Measurements from ENCODE around the gene ZNF469.
"Not testable (repeated sequence)": the region's sequence is repeated elsewhere in the genome, so short reads cannot be mapped to it uniquely, and the experiment has no call there.

ZNF469 gene

DNA sequence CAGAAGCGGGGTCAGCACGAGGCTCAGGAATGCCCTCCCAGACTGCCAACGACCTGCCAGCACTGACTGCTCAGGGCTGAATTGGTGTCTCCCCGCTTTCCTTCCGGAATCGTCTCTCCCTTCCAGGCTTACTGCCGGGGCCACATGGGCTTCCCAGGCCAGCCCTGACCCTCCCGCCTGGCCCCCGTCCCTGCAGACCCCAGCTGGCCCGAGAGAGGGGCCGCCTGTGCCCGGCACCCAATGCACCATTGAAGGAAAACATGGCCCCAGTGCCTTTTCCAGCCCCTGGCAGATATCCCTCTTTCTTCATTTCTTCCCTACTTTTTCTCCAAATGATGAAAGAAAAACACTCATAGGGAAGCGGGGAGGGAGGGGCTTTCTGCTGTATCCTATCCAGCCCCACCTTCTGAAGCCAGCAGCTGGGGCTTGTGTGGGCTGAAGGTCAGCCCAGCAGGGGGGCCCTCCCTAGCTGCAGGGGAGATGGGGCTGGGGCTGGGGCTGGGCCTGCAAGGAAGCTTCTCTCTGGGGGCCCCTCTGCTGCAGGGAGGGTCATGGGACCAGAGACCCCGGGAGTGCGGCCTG is 25.9 kb downstream of the ZNF469 start:
- no peak for DNase-seq (ENCODE audit: low read depth in 2 of 2)

DNA sequence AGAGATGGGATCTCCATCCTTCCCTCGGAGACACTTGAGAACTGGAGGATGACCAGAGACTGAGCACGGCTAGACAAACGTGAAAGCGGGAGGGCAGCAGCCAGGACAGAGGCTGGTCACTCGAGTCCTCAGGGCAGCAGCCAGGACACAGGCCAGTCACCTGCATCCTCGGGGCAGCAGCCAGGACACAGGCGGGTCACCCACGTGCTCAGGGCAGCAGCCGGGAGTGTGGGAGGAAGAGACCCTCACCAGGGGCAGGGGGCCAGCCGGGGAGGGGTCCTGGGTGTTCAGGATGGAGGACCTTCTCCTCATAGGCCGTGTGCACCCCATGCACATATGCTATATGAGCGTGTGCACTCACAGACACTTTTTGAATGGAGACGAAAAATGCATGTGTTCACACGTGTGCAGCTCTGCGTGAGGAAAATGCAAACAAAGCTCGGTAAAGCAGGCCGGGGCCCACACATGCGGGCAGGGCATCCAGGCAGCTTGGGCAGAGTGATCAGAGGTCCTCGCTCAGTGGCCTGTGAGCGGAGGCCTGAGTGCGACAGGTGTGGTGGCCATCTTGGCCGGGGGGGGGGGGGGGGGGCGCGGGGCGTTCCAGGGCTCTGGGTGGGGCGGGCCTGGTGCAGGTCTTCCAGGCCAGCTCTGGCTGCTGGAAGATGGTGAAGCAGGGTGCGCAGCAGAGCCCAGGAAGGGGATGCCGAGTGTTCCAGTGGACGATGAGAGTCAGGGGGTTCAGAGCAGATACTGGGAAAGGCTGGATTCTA is 26.7 kb downstream of the ZNF469 start:
- DNase-seq (ENCODE audit: low read depth in 2 of 2) = no peak

DNA sequence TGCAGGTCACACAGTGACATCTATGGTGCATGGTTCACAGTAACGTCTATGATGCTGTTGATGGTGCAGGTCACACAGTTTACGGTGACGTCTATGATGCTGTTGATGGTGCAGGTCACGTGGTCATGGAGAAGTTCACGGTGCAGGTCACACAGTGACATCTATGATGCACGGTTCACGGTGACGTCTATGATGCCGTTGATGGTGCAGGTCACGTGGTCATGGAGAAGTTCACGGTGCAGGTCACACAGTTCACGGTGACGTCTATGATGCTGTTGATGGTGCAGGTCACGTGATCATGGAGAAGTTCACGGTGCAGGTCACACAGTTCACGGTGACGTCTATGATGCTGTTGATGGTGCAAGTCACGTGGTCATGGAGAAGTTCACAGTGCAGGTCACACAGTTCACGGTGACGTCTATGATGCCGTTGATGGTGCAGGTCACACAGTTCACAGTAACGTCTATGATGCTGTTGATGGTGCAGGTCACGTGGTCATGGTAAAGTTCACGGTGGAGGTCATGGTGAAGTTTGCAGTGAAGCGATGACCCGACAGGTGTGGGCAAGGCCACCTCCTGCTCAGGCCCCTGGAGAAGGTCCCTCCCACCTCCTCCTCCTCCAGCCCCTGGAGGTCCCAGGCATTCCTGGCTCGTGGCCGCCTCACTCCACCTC is 27.7 kb downstream of the ZNF469 start:
- not testable (repeated sequence) for DNase-seq (ENCODE audit: low read depth in 2 of 2)

DNA sequence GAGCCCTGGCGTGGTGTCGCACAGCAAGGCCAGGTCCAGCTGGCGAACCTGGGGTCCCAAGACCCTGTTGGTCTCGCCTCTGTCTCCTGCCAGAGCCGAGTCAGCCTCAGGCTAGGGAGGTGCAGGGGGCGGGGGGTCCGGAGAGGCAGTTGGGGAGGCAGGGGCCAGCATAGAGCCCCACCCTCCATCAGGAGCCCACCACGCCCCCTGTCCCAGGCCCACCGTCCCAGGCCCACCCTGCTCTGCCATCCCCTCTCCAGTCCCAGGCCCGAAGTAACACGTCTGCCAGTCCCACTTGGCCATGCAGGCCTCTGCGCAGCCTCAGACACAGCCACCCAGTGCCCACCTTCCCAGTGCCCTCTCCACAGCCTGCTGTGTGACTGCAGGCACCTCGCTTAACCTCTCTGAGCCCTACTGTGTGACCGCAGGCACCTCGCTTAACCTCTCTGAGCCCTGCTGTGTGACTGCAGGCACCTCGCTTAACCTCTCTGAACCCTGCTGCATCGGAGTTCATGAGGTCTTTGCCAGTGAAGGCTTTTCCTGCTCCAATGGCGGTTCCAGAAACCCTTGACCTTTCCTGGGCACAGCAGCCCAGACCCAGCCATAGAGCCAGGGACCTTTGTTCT is 29.3 kb downstream of the ZNF469 start:
- no peak for DNase-seq (ENCODE audit: low read depth in 2 of 2)

DNA sequence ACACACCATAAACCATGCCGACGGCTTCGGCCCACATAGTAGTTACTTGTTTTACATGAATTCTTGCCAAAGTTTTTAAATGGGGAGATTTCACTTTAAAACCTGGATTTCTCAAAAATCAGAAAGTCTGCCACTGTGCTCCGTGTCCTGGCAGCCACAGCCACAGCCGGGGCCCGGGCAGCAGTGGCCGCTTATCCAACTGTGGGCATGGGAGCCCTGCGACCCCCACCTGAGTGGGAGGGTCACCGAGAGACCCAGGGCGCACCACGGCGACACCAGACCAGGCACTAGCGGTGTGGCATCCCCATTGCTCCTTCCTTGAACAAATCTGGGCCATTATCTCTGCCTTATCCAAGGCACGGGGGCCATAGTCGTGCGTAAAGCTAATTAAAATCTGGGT is 30.0 kb downstream of the ZNF469 start:
- DNase-seq (ENCODE audit: low read depth in 2 of 2) = no peak

GRCh38 chr16:88413231-88413630 is 30.5 kb downstream of the ZNF469 start:
- DNase-seq (ENCODE audit: low read depth in 2 of 2) = no peak

DNA sequence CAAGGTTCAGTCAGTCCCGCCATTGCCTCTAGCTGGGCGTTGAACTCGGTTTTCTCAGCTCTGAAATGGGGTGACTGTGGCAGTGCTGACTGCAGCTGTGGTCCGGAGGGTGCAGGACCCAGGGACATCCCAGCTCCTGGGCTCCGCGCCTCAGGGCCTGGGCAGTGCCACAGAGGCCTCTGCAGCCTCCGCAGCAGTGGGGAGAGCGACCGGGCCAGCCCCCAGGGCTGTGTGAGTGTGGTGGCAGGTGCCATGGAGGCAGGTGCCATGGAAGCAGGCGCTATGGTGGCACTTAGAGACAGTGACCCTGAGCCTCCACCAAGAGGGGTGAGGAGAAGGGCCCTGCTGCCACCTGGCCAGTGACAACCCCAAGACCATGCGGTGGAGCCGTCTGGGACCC is 30.9 kb downstream of the ZNF469 start:
- DNase-seq (ENCODE audit: low read depth in 2 of 2) = no peak

GRCh38 chr16:88414521-88415380 is 32.0 kb downstream of the ZNF469 start:
- DNase-seq (ENCODE audit: low read depth in 2 of 2) = no peak

GRCh38 chr16:88415381-88415705 is 32.6 kb downstream of the ZNF469 start:
- no peak for DNase-seq (ENCODE audit: low read depth in 2 of 2)

GRCh38 chr16:88415713-88416323 is 33.1 kb downstream of the ZNF469 start:
- DNase-seq (ENCODE audit: low read depth in 2 of 2) = no peak

- no peak for DNase-seq (ENCODE audit: low read depth in 2 of 2)
Observed at GRCh38 chr16:88416686-88417085, 33.9 kb downstream of the ZNF469 start.

- DNase-seq (ENCODE audit: low read depth in 2 of 2) = no peak
Observed at GRCh38 chr16:88417684-88418476, 35.1 kb downstream of the ZNF469 start.

- DNase-seq (ENCODE audit: low read depth in 2 of 2) = no peak
Observed at GRCh38 chr16:88418869-88419268, 36.1 kb downstream of the ZNF469 start.

GRCh38 chr16:88419790-88420189 is 37.0 kb downstream of the ZNF469 start:
- DNase-seq (ENCODE audit: low read depth in 2 of 2) = no peak

DNA sequence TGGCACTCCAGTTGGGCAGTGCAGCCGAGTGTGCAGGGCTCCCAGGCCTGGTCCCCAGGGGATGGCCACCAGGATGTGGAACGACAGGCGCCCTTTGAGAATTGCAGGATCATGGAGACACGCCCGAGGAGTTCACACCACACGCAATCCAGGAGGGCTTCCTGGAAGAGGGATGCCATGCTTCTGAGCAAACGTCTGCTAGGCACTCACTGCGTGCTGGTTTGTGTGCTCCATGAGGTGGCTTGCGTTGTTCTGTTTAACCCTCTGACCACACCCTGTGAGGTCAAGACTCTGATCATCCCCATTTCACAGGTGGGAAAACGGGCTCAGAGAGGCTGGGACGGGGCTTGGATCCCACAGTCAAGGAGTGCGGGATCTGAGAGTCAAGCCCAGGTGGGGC is 37.7 kb downstream of the ZNF469 start:
- no peak for DNase-seq (ENCODE audit: low read depth in 2 of 2)

DNA sequence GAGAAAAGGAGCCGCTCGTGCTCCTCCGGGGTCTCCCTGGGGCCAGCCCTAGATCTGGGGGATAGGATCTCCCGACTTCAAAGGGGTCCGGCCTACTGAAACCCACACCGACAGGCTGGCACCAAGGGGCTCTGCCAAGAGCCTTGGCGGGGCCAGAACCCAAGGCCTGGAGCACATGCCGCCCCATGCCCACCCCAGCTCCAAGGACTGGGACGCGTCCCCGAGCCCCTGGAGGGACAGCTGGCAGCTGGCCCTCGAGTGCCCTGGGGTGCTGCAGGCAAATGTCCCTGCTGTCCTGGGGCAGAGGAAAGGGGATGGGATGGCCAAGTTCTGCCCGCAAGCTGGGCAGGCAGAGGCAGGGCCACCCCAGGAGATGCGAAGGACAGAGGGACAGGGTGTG is 38.5 kb downstream of the ZNF469 start:
- DNase-seq (ENCODE audit: low read depth in 2 of 2) = no peak

- DNase-seq (ENCODE audit: low read depth in 2 of 2) = no peak
Observed at GRCh38 chr16:88421871-88422433, 39.2 kb downstream of the ZNF469 start.

- no peak for DNase-seq (ENCODE audit: low read depth in 2 of 2)
Observed at GRCh38 chr16:88422733-88423447, 40.1 kb downstream of the ZNF469 start.

- DNase-seq (ENCODE audit: low read depth in 2 of 2) = no peak
Observed at GRCh38 chr16:88423448-88423850, 40.7 kb downstream of the ZNF469 start.

Measured in stimulated activated CD8-positive, alpha-beta memory T cell treated with anti-CD3 and anti-CD28 coated beads, Interleukin-2, amount 100 ng/mL, for 48 hours (primary cell).